Loucy (cell line): Measurements from ENCODE around the gene DLK1.

Source experiments
- H2AFZ ChIP-seq: fragments of 200-600 bp; sonication (generic); 2 replicates; pipeline ENCODE4 v1.6.0; 2016; ENCODE audit warnings: antibody characterized with exemption, mild to moderate bottlenecking, low read length, moderate library complexity
- H3F3A ChIP-seq: fragments of 200-600 bp; 2 replicates; pipeline ENCODE4 v1.6.0; 2016; ENCODE audit warnings: antibody characterized with exemption, low read depth, mild to moderate bottlenecking
- H3K27me3 ChIP-seq: fragments of 200-600 bp; sonication (generic); 2 replicates; pipeline ENCODE4 v1.6.1; 2014; ENCODE audit warnings: low read length, mild to moderate bottlenecking; ENCODE audit not compliant: insufficient read depth, poor library complexity, severe bottlenecking
- H3K36me3 ChIP-seq: fragments of 200-600 bp; sonication (generic); 2 replicates; pipeline ENCODE4 v1.6.1; 2016; ENCODE audit warnings: low read length; ENCODE audit not compliant: insufficient read depth
- H3K4me1 ChIP-seq: fragments of 200-600 bp; sonication (generic); 2 replicates; pipeline ENCODE4 v1.5.1; 2014; ENCODE audit warnings: low read length, mild to moderate bottlenecking; ENCODE audit not compliant: insufficient read depth, poor library complexity, severe bottlenecking
- H3K4me2 ChIP-seq: fragments of 200-600 bp; sonication (generic); 2 replicates; pipeline ENCODE4 v1.6.0; 2014; ENCODE audit warnings: antibody characterized with exemption, low read length, low read depth, mild to moderate bottlenecking; ENCODE audit not compliant: poor library complexity, severe bottlenecking
- H3K4me3 ChIP-seq: fragments of 200-600 bp; sonication (generic); 2 replicates; pipeline ENCODE4 v1.5.1; 2014; ENCODE audit warnings: low read length, mild to moderate bottlenecking, mixed read lengths; ENCODE audit not compliant: poor library complexity, severe bottlenecking
- H3K79me2 ChIP-seq: fragments of 200-600 bp; sonication (generic); 2 replicates; pipeline ENCODE4 v1.6.1; 2014; ENCODE audit warnings: low read length; ENCODE audit not compliant: insufficient read depth
- H3K9ac ChIP-seq: fragments of 200-600 bp; sonication (generic); 2 replicates; pipeline ENCODE4 v1.6.0; 2014; ENCODE audit warnings: mild to moderate bottlenecking, low read depth, low read length, moderate library complexity; ENCODE audit not compliant: poor library complexity, severe bottlenecking
- H3K9me2 ChIP-seq: fragments of 200-600 bp; sonication (generic); replicated peaks from 2 replicates; pipeline ENCODE4 v1.6.1; 2016; ENCODE audit warnings: low read depth, low read length, mixed read lengths
- H3K9me3 ChIP-seq: fragments of 200-600 bp; sonication (generic); 2 replicates; pipeline ENCODE4 v1.6.1; 2014; ENCODE audit warnings: mild to moderate bottlenecking, antibody characterized with exemption, low read length, low read depth; ENCODE audit not compliant: insufficient read depth
- H4K20me1 ChIP-seq: fragments of 200-600 bp; sonication (generic); 2 replicates; pipeline ENCODE4 v1.6.0; 2014; ENCODE audit warnings: antibody characterized with exemption, low read length, mild to moderate bottlenecking; ENCODE audit not compliant: insufficient read depth, poor library complexity, severe bottlenecking
- CTCF ChIP-seq: fragments of 200-600 bp; sonication (generic); conservative IDR thresholded peaks from 2 replicates; pipeline ENCODE4 v1.5.1; 2014; ENCODE audit warnings: mild to moderate bottlenecking, antibody characterized with exemption, low read length
- EZH2phosphoT487 ChIP-seq: fragments of 200-600 bp; IDR thresholded peaks from 2 replicates; pipeline ENCODE4 v1.6.1; 2018; ENCODE audit warnings: antibody characterized with exemption, mild to moderate bottlenecking, moderate library complexity, borderline replicate concordance

Gene DLK1

GRCh38 chr14:100723135-100723829, 3.4 kb upstream of the DLK1 start:
- Histone ChIP-seq H3K27me3 (no peaks in the 10 kb centered on the region), H3K9me3 (no peaks in the 10 kb centered on the region), H3K9me2 (no peaks in the 10 kb centered on the region), H4K20me1 (no peaks in the 10 kb centered on the region), H3K4me2 (no peak overlapping the region), H3K4me3 (no peak overlapping the region), H2AFZ (no peak overlapping the region), H3F3A (no peaks in the 10 kb centered on the region), H3K79me2 (peaks cover 11% of the 10 kb centered on the region; the same call in 1 of the 2 replicates), H3K4me1 (peaks cover 30% of the 10 kb centered on the region), H3K36me3 (no peaks in the 10 kb centered on the region), H3K9ac (no peak overlapping the region)
- TF ChIP-seq EZH2phosphoT487, result no peak
- TF ChIP-seq CTCF, result no peak

- TF ChIP-seq CTCF, result no peak
- TF ChIP-seq EZH2phosphoT487, result no peak
- Histone ChIP-seq H4K20me1 (no peaks in the 10 kb centered on the region), H3K9me3 (no peaks in the 10 kb centered on the region), H3K79me2 (peaks cover 6% of the 10 kb centered on the region; the same call in 1 of the 2 replicates), H3K4me3 (no peak overlapping the region), H3K27me3 (no peaks in the 10 kb centered on the region), H3K36me3 (no peaks in the 10 kb centered on the region), H2AFZ (no peak overlapping the region), H3K4me1 (peaks cover 23% of the 10 kb centered on the region), H3K4me2 (no peak overlapping the region), H3K9me2 (no peaks in the 10 kb centered on the region), H3F3A (no peaks in the 10 kb centered on the region), H3K9ac (no peak overlapping the region)
Measured at GRCh38 chr14:100723830-100724437, 2.8 kb upstream of the DLK1 start.

GRCh38 chr14:100724536-100724935, 2.2 kb upstream of the DLK1 start:
- no peaks in the 10 kb centered on the region for H4K20me1 ChIP-seq
- no peaks in the 10 kb centered on the region for H3F3A ChIP-seq
- no peak overlapping the region for H3K4me2 ChIP-seq
- TF ChIP-seq CTCF (no peak), EZH2phosphoT487 (no peak)
- H3K27me3 ChIP-seq, result no peaks in the 10 kb centered on the region
- no peak overlapping the region for H3K9ac ChIP-seq
- H3K79me2 ChIP-seq, result 0 out of 2 replicates have a peak, but pooled peaks cover under 1% of the 10 kb centered on the region
- H3K4me1 ChIP-seq, result peaks cover 17% of the 10 kb centered on the region
- no peaks in the 10 kb centered on the region for H3K36me3 ChIP-seq
- H3K4me3 ChIP-seq, result no peak overlapping the region
- no peaks in the 10 kb centered on the region for H3K9me2 ChIP-seq
- no peak overlapping the region for H2AFZ ChIP-seq
- H3K9me3 ChIP-seq, result no peaks in the 10 kb centered on the region
